GM21825 (cell line): ENCODE measurements around the gene CLCN3.
A peak's percentile ranks its signal among the peaks of the same experiment; 100 is the strongest.
"Not testable (repeated sequence)": the region's sequence is repeated elsewhere in the genome, so short reads cannot be mapped to it uniquely, and the experiment has no call there.

Experiments
- ATAC-seq: cut with Tn5 transposase; IDR thresholded peaks from one replicate; pipeline ENCODE4 v1.9.1; 2021; ENCODE audit warnings: mild to moderate bottlenecking, moderate library complexity; ENCODE audit not compliant: unreplicated experiment

Gene CLCN3

GRCh38 chr4:169689681-169690080 lies 69.3 kb downstream of the CLCN3 start:
- no peak for ATAC-seq

- no peak for ATAC-seq
These were observed 70.4 kb downstream of the CLCN3 start for GRCh38 chr4:169690787-169691186.

- no peak for ATAC-seq
These were observed 78.0 kb downstream of the CLCN3 start for GRCh38 chr4:169698331-169698730.

GRCh38 chr4:169707958-169708643 lies 87.7 kb downstream of the CLCN3 start:
- ATAC-seq, result no peak

- no peak for ATAC-seq
These were observed 95.4 kb downstream of the CLCN3 start for GRCh38 chr4:169715826-169716225.

GRCh38 chr4:169716677-169717076 lies 96.3 kb downstream of the CLCN3 start:
- no peak for ATAC-seq

- no peak for ATAC-seq
These were observed 100.2 kb downstream of the CLCN3 start for GRCh38 chr4:169720529-169720928.

GRCh38 chr4:169723207-169723965 lies 103.0 kb downstream of the CLCN3 start:
- no peak for ATAC-seq

GRCh38 chr4:169724260-169724659 lies 103.9 kb downstream of the CLCN3 start:
- ATAC-seq, result no peak

- no peak for ATAC-seq
These were observed 107.2 kb downstream of the CLCN3 start for GRCh38 chr4:169727616-169728015.

GRCh38 chr4:169730564-169730963 lies 110.2 kb downstream of the CLCN3 start:
- ATAC-seq, result no peak

GRCh38 chr4:169738604-169739003 lies 118.2 kb downstream of the CLCN3 start:
- not testable (repeated sequence) for ATAC-seq

GRCh38 chr4:169741569-169741968 lies 121.2 kb downstream of the CLCN3 start:
- no peak for ATAC-seq

GRCh38 chr4:169744601-169745000 lies 124.2 kb downstream of the CLCN3 start:
- ATAC-seq, result no peak

- ATAC-seq, result no peak
These were observed 124.9 kb downstream of the CLCN3 start for GRCh38 chr4:169745291-169745690.

GRCh38 chr4:169756971-169757574 lies 136.7 kb downstream of the CLCN3 start:
- peak; percentile 6 for ATAC-seq

GRCh38 chr4:169757575-169758184 lies 137.3 kb downstream of the CLCN3 start, which contains the start of gene HPF1:
TSS of gene HPF1 (minus strand) at chr4:169757944. CDS start at chr4:169757877, 67 bp downstream.
- peak; percentile 95 for ATAC-seq

- no peak for ATAC-seq
These were observed 138.1 kb downstream of the CLCN3 start for GRCh38 chr4:169758401-169758962.

GRCh38 chr4:169761846-169762245 lies 141.5 kb downstream of the CLCN3 start:
- ATAC-seq, result no peak

GRCh38 chr4:169765835-169766234 lies 145.5 kb downstream of the CLCN3 start:
- ATAC-seq, result no peak

GRCh38 chr4:169766741-169767140 lies 146.4 kb downstream of the CLCN3 start:
- no peak for ATAC-seq
